ENCODE results near the gene TIMMDC1.

DNA sequence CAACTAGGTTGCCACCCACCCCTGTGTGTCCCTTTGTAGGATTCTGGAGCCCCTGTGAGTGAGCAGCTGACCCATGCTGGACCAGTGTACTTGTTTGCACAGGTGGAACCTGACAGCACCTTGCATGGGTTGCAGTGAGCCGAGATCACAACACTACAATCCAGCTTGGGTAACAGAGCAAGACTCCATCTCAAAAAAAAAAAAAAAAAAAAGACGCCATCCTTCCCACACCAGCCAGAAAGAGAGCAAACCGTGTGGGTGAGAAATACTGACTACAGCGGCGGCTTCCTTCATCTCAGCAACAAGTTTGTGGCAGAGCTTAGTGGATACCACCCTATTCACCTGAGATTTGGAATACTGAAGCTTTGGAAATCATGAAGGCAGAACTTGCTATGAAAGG is 61.8 kb downstream of the TIMMDC1 start:
- TF ChIP-seq CTCF (IDR thresholded peaks at IDR 0.05) (no peak), POLR2A (IDR thresholded peaks at IDR 0.05) (no peak)
